PC-3 (cell line): ENCODE results near the gene OVOL2. TPM values are rescaled to one million over a fixed set of nuclear protein-coding genes. Genes with fewer than 3 reads are reported as not detected.
"Not testable (repeated sequence)": the region's sequence is repeated elsewhere in the genome, so short reads cannot be mapped to it uniquely, and the experiment has no call there.

Experiments
- ATAC-seq: fragments of 200-7000 bp; cut with Tn5 transposase; 2 replicates; pipeline ENCODE4 v1.9.1; 2020; ENCODE audit warnings: mild to moderate bottlenecking, moderate library complexity
- BruUV-seq: library from RNA; stranded (reverse); fragments of 400-500 nt; replicated peaks from 2 replicates; lab custom pipeline; 2021; lab: Mats Ljungman, UMichigan
- CTCF ChIA-PET: fragments of 300-600 bp; sonication (Branson Sonifier 250); formaldehyde crosslinking; loops from one replicate; lab custom pipeline; 2022; ENCODE audit warnings: antibody characterized with exemption; lab: Charles Lee
- POLR2A ChIA-PET: fragments of 300-600 bp; sonication (Branson Sonifier 250); formaldehyde crosslinking; loops from one replicate; lab custom pipeline; 2022; ENCODE audit warnings: antibody characterized with exemption; ENCODE audit not compliant: unreplicated experiment; lab: Charles Lee
- DNase-seq: peaks from one replicate; pipeline ENCODE4 v3.0.0-alpha.2; 2015
- H2AFZ ChIP-seq: fragments of 300-600 bp; sonication (generic); 2 replicates; pipeline ENCODE4 v1.6.0; 2016; ENCODE audit warnings: antibody characterized with exemption, low read length
- H3F3A ChIP-seq: fragments of 300-600 bp; sonication (generic); one replicate; pipeline ENCODE4 v1.6.0; 2017; ENCODE audit warnings: antibody characterized with exemption, low read length, control low read depth, mild to moderate bottlenecking; ENCODE audit not compliant: unreplicated experiment
- H3K27ac ChIP-seq: fragments of 300-600 bp; sonication (generic); 2 replicates; pipeline ENCODE4 v1.5.1; 2016; ENCODE audit warnings: mild to moderate bottlenecking, low read length
- H3K27me3 ChIP-seq: fragments of 300-600 bp; sonication (generic); 2 replicates; pipeline ENCODE4 v1.6.1; 2016; ENCODE audit warnings: low read length, mixed read lengths
- H3K36me3 ChIP-seq: fragments of 300-600 bp; sonication (generic); 2 replicates; pipeline ENCODE4 v1.6.1; 2016; ENCODE audit warnings: low read depth, mixed run types, low read length, mixed read lengths
- H3K4me1 ChIP-seq: fragments of 300-600 bp; sonication (generic); 2 replicates; pipeline ENCODE4 v1.5.1; 2016; ENCODE audit warnings: low read length; ENCODE audit not compliant: insufficient read depth
- H3K4me2 ChIP-seq: fragments of 300-600 bp; sonication (generic); 2 replicates; pipeline ENCODE4 v1.6.0; 2016; ENCODE audit warnings: low read length
- H3K4me3 ChIP-seq: fragments of 300-600 bp; sonication (generic); 2 replicates; pipeline ENCODE4 v1.5.1; 2016; ENCODE audit warnings: mild to moderate bottlenecking, low read length, mixed read lengths
- H3K79me2 ChIP-seq: fragments of 300-600 bp; sonication (generic); 2 replicates; pipeline ENCODE4 v1.6.1; 2017; ENCODE audit warnings: low read length, mixed read lengths
- H3K9ac ChIP-seq: fragments of 300-600 bp; sonication (generic); 2 replicates; pipeline ENCODE4 v1.6.0; 2016; ENCODE audit warnings: mild to moderate bottlenecking, low read length
- H3K9me2 ChIP-seq: fragments of 300-600 bp; sonication (generic); replicated peaks from 2 replicates; pipeline ENCODE4 v1.6.1; 2016; ENCODE audit warnings: mixed run types, low read length, mixed read lengths
- H3K9me3 ChIP-seq: fragments of 300-600 bp; sonication (generic); 2 replicates; pipeline ENCODE4 v1.6.1; 2016; ENCODE audit warnings: low read length, mixed read lengths
- H4K20me1 ChIP-seq: fragments of 300-600 bp; sonication (generic); 2 replicates; pipeline ENCODE4 v1.6.1; 2016; ENCODE audit warnings: low read length, mixed read lengths
- EZH2 ChIP-seq: fragments of 300-600 bp; sonication (generic); IDR thresholded peaks from one replicate; pipeline ENCODE4 v1.6.1; 2017; ENCODE audit warnings: antibody characterized with exemption, mild to moderate bottlenecking, low read length; ENCODE audit not compliant: unreplicated experiment
- EZH2phosphoT487 ChIP-seq: fragments of 300-600 bp; sonication (generic); IDR thresholded peaks from 2 replicates; pipeline ENCODE4 v1.6.1; 2018; ENCODE audit warnings: mild to moderate bottlenecking, antibody characterized with exemption, low read length, borderline replicate concordance
- intact Hi-C: fragments of 100-400 bp; cut with micrococcal nuclease; formaldehyde crosslinking; loops from 2 replicates; pipeline ENCODE4 v1.9.0; 2023
- total RNA-seq: library from RNA; depleted of rRNA; stranded (reverse); fragments of >200 nt; gene quantifications from 2 replicates; pipeline ENCODE4 v1.2.3, GENCODE V29; 2014
- TF ChIP-seq, protein P1 (sequence below): fragments of 300-600 bp; sonication (generic); conservative IDR thresholded peaks from 2 replicates; pipeline ENCODE4 v1.5.1; 2017; ENCODE audit warnings: antibody characterized with exemption, low read depth, mild to moderate bottlenecking, low read length

The OVOL2 gene
- total RNA-seq, 1 experiment from 2014 or later = 23.1 TPM

DNA sequence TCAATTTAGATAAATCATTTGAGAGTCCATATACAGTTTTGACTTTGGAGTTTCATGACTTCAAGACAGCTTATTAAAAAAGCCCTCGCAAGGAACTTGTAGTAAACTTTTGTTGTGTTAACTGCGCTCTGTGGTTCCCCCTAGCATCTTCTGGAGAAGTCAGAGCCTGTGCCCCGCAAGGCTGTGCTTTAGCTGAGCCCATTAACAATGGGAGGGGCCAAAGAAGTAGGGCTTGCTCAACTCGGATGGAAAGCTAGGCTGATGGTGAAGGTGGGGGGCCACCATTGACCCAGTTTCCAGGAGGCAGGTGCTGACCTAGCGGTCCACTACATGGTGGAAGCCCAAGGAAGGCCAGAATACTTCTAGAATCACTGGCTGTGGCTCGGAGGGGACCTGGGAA is 29.3 kb upstream of the OVOL2 start:
- H4K20me1 ChIP-seq = no peaks in the 10 kb centered on the region
- TF ChIP-seq, protein P1, sequence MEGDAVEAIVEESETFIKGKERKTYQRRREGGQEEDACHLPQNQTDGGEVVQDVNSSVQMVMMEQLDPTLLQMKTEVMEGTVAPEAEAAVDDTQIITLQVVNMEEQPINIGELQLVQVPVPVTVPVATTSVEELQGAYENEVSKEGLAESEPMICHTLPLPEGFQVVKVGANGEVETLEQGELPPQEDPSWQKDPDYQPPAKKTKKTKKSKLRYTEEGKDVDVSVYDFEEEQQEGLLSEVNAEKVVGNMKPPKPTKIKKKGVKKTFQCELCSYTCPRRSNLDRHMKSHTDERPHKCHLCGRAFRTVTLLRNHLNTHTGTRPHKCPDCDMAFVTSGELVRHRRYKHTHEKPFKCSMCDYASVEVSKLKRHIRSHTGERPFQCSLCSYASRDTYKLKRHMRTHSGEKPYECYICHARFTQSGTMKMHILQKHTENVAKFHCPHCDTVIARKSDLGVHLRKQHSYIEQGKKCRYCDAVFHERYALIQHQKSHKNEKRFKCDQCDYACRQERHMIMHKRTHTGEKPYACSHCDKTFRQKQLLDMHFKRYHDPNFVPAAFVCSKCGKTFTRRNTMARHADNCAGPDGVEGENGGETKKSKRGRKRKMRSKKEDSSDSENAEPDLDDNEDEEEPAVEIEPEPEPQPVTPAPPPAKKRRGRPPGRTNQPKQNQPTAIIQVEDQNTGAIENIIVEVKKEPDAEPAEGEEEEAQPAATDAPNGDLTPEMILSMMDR = no peak
- no peak for TF ChIP-seq EZH2
- TF ChIP-seq EZH2phosphoT487 = no peak
- H2AFZ ChIP-seq = no peak overlapping the region
- H3K27me3 ChIP-seq = peaks cover 7% of the 10 kb centered on the region; the same call in 1 of the 2 replicates
- BruUV-seq = no TSS peak
- no peaks in the 10 kb centered on the region for H3F3A ChIP-seq
- CTCF ChIA-PET = no interaction called here
- H3K4me2 ChIP-seq = no peak overlapping the region
- no peaks in the 10 kb centered on the region for H3K79me2 ChIP-seq
- no peak overlapping the region for H3K27ac ChIP-seq
- intact Hi-C loops = no loop called here
- no peaks in the 10 kb centered on the region for H3K9me2 ChIP-seq
- POLR2A ChIA-PET = no interaction called here
- DNase-seq (no peak), ATAC-seq (no peak)
- no peaks in the 10 kb centered on the region for H3K4me1 ChIP-seq
- no peak overlapping the region for H3K9ac ChIP-seq
- no peaks in the 10 kb centered on the region for H3K36me3 ChIP-seq
- no peaks in the 10 kb centered on the region for H3K9me3 ChIP-seq
- no peak overlapping the region for H3K4me3 ChIP-seq

GRCh38 chr20:18080836-18081235 is 23.1 kb upstream of the OVOL2 start:
- H2AFZ ChIP-seq, H3K9me3 ChIP-seq, CTCF ChIA-PET, H3K36me3 ChIP-seq, H3K4me3 ChIP-seq, H3F3A ChIP-seq, H3K27me3 ChIP-seq, H3K9me2 ChIP-seq, H3K9ac ChIP-seq, POLR2A ChIA-PET, H3K4me1 ChIP-seq, intact Hi-C loops, ATAC-seq, H3K4me2 ChIP-seq, H4K20me1 ChIP-seq, DNase-seq, H3K27ac ChIP-seq, H3K79me2 ChIP-seq, BruUV-seq: not testable (repeated sequence)

GRCh38 chr20:18079756-18080353 is 22.1 kb upstream of the OVOL2 start:
- DNase-seq (no peak), ATAC-seq (no peak)
- TF ChIP-seq EZH2phosphoT487 = no peak
- TF ChIP-seq EZH2 = no peak
- TF ChIP-seq, protein P1 = no peak
- H3K4me3 ChIP-seq = no peak overlapping the region
- no peak overlapping the region for H2AFZ ChIP-seq
- H3K9me3 ChIP-seq = no peaks in the 10 kb centered on the region
- ChIA-PET CTCF (no interaction called here), POLR2A (no interaction called here)
- no peaks in the 10 kb centered on the region for H3K36me3 ChIP-seq
- no peaks in the 10 kb centered on the region for H4K20me1 ChIP-seq
- H3K9ac ChIP-seq = no peak overlapping the region
- H3F3A ChIP-seq = no peaks in the 10 kb centered on the region
- no peaks in the 10 kb centered on the region for H3K79me2 ChIP-seq
- no peak overlapping the region for H3K4me2 ChIP-seq
- peaks cover 7% of the 10 kb centered on the region; the same call in 1 of the 2 replicates for H3K27me3 ChIP-seq
- H3K4me1 ChIP-seq = no peaks in the 10 kb centered on the region
- H3K27ac ChIP-seq = no peak overlapping the region
- no peaks in the 10 kb centered on the region for H3K9me2 ChIP-seq
- no TSS peak for BruUV-seq
- intact Hi-C loops = no loop called here
